HCT116 (cell line): Measurements from ENCODE around the gene LRPPRC. TPM values are rescaled to one million over a fixed set of nuclear protein-coding genes. Genes with fewer than 3 reads are reported as not detected.

Experiments used
- ATAC-seq: fragments of 200-7000 bp; cut with Tn5 transposase; 2 replicates; pipeline ENCODE4 v1.9.1; 2020; ENCODE audit warnings: mild to moderate bottlenecking, moderate library complexity
- BruUV-seq: library from RNA; stranded (reverse); fragments of 400-500 nt; replicated peaks from 2 replicates; lab custom pipeline; 2021; lab: Mats Ljungman, UMichigan
- CTCF ChIA-PET: fragments of 300-600 bp; sonication (Branson Sonifier 250); formaldehyde crosslinking; loops from one replicate; lab custom pipeline; 2021; ENCODE audit warnings: antibody characterized with exemption; lab: Charles Lee
- POLR2A ChIA-PET: fragments of 300-600, 350-600 bp; sonication (Branson Sonifier 250); formaldehyde crosslinking; loops from one replicate; lab custom pipeline; 2021; ENCODE audit warnings: antibody characterized with exemption; lab: Charles Lee
- RAD21 ChIA-PET, 2 experiments: fragments of 300-600 bp; sonication (Branson Sonifier 250); formaldehyde crosslinking; loops; one replicate each; lab custom pipeline; 2023; ENCODE audit warnings: low total read pairs in 2 of 2; ENCODE audit not compliant: uncharacterized antibody in 2 of 2, unreplicated experiment in 2 of 2, low non-redundant PET in 1 of 2; lab: Charles Lee
- DNase-seq: peaks from one replicate; pipeline ENCODE4 v3.0.0-alpha.2; 2010; ENCODE audit warnings: low read depth, low spot score
- H2AFZ ChIP-seq: fragments of 200-600 bp; shearing (Covaris generic), sonication (generic); 2 replicates; pipeline ENCODE4 v1.6.1; 2017; ENCODE audit warnings: low read depth, mixed run types, mixed read lengths, antibody characterized with exemption, low read length; ENCODE audit not compliant: poor library complexity, severe bottlenecking
- H3K27ac ChIP-seq: 2 replicates; pipeline ENCODE4 v1.5.1; 2012; ENCODE audit warnings: low read depth, low read length
- H3K27me3 ChIP-seq: fragments of 200-600 bp; sonication (generic); 2 replicates; pipeline ENCODE4 v1.6.1; 2016; ENCODE audit warnings: mixed run types, low read length, mixed read lengths; ENCODE audit not compliant: insufficient read depth
- H3K36me3 ChIP-seq, 2 experiments: fragments of 200-500 bp in 1 of 2; fragments of 200-600 bp in 1 of 2; sonication (Bioruptor generic) in 1 of 2; sonication (generic) in 1 of 2; 2 replicates each; pipeline versions ENCODE4 v1.5.1 to v1.6.1; 2014 to 2016; ENCODE audit warnings: low read length in 2 of 2, inconsistent platforms in 1 of 2, mixed read lengths in 1 of 2, mixed run types in 1 of 2; ENCODE audit not compliant: insufficient read depth in 2 of 2, control insufficient read depth in 1 of 2
- H3K4me1 ChIP-seq, 2 experiments: fragments of 200-600 bp in 1 of 2; sonication (generic) in 1 of 2; 2 replicates each; pipeline versions ENCODE4 v1.5.1 to v1.6.1; 2012 to 2017; ENCODE audit warnings: low read length in 2 of 2, inconsistent platforms in 1 of 2, mild to moderate bottlenecking in 1 of 2, mixed read lengths in 1 of 2, mixed run types in 1 of 2, moderate library complexity in 1 of 2; ENCODE audit not compliant: insufficient read depth in 2 of 2, control insufficient read depth in 1 of 2
- H3K4me2 ChIP-seq: fragments of 200-600 bp; sonication (generic); 2 replicates; pipeline ENCODE4 v1.6.1; 2017; ENCODE audit warnings: mixed run types, low read length, mixed read lengths
- H3K4me3 ChIP-seq, 2 experiments: fragments of 200-600 bp in 1 of 2; sonication (generic) in 1 of 2; replicated peaks in 1 of 2; 2 replicates each; pipeline ENCODE4 v1.5.1; 2011 to 2016; ENCODE audit warnings: low read length in 2 of 2, control low read depth in 1 of 2, low read depth in 1 of 2, mild to moderate bottlenecking in 1 of 2, mixed read lengths in 1 of 2, mixed run types in 1 of 2
- H3K79me2 ChIP-seq: fragments of 200-600 bp; sonication (generic); 2 replicates; pipeline ENCODE4 v1.6.1; 2017; ENCODE audit warnings: mild to moderate bottlenecking, mixed run types, low read length, moderate library complexity, mixed read lengths; ENCODE audit not compliant: insufficient read depth
- H3K9ac ChIP-seq: fragments of 200-600 bp; sonication (generic); 2 replicates; pipeline ENCODE4 v1.6.1; 2016; ENCODE audit warnings: low read length, mixed read lengths
- H3K9me2 ChIP-seq: fragments of 200-600 bp; sonication (generic), shearing (Covaris generic); 2 replicates; pipeline ENCODE4 v1.6.1; 2017; ENCODE audit warnings: mixed run types, mild to moderate bottlenecking, moderate library complexity; ENCODE audit not compliant: insufficient read depth
- H3K9me3 ChIP-seq, 2 experiments: fragments of 200-500 bp in 1 of 2; fragments of 200-600 bp in 1 of 2; sonication (Bioruptor generic) in 1 of 2; sonication (generic) in 1 of 2; 2 replicates each; pipeline ENCODE4 v1.6.1; 2014 to 2017; ENCODE audit warnings: low read length in 2 of 2, mixed read lengths in 2 of 2, inconsistent platforms in 1 of 2, low read depth in 1 of 2, mild to moderate bottlenecking in 1 of 2, mixed run types in 1 of 2, moderate library complexity in 1 of 2; ENCODE audit not compliant: control insufficient read depth in 1 of 2, insufficient read depth in 1 of 2
- H4K20me1 ChIP-seq: fragments of 200-600 bp; sonication (generic), shearing (Covaris generic); 2 replicates; pipeline ENCODE4 v1.6.1; 2017; ENCODE audit warnings: mixed run types, mild to moderate bottlenecking, moderate library complexity; ENCODE audit not compliant: insufficient read depth
- CEBPB ChIP-seq: IDR thresholded peaks from 2 replicates; pipeline ENCODE4 v1.6.1; 2012; ENCODE audit warnings: low read depth
- EGR1 ChIP-seq: IDR thresholded peaks from 2 replicates; pipeline ENCODE4 v1.6.1; 2012; ENCODE audit warnings: low read depth
- ELF1 ChIP-seq: IDR thresholded peaks from 2 replicates; pipeline ENCODE4 v1.6.1; 2012; ENCODE audit warnings: low read depth, borderline replicate concordance
- EZH2phosphoT487 ChIP-seq: fragments of 200-600 bp; IDR thresholded peaks from 2 replicates; pipeline ENCODE4 v1.6.1; 2018; ENCODE audit warnings: antibody characterized with exemption, borderline replicate concordance
- JUND ChIP-seq: IDR thresholded peaks from 2 replicates; pipeline ENCODE4 v1.6.1; 2012
- POLR2AphosphoS5 ChIP-seq: IDR thresholded peaks from 2 replicates; pipeline ENCODE4 v1.6.1; 2011; ENCODE audit warnings: mild to moderate bottlenecking, low read depth, low read length, moderate library complexity
- RAD21 ChIP-seq: IDR thresholded peaks from 2 replicates; pipeline ENCODE4 v1.6.1; 2012; ENCODE audit warnings: low read depth, mild to moderate bottlenecking
- REST ChIP-seq: IDR thresholded peaks from 2 replicates; pipeline ENCODE4 v1.6.1; 2012; ENCODE audit warnings: low read depth
- SIN3A ChIP-seq: IDR thresholded peaks from 2 replicates; pipeline ENCODE4 v1.6.1; 2012; ENCODE audit warnings: low read depth
- SRF ChIP-seq: IDR thresholded peaks from 2 replicates; pipeline ENCODE4 v1.6.1; 2012; ENCODE audit warnings: low read depth
- YY1 ChIP-seq: IDR thresholded peaks from 2 replicates; pipeline ENCODE4 v1.6.1; 2011; ENCODE audit warnings: low read length, low read depth, moderate library complexity, mild to moderate bottlenecking; ENCODE audit not compliant: insufficient replicate concordance; ENCODE audit errors: extremely low read depth
- intact Hi-C: fragments of 100-400 bp; cut with micrococcal nuclease; formaldehyde crosslinking; loops from 2 replicates; pipeline ENCODE4 v1.10.0; 2022
- total RNA-seq: library from RNA; stranded (reverse); gene quantifications from one replicate; pipeline ENCODE4 v1.2.1, GENCODE V29; 2021; ENCODE audit not compliant: unreplicated experiment
- TF ChIP-seq, protein P1 (sequence below): IDR thresholded peaks from 2 replicates; pipeline ENCODE4 v1.6.1; 2011; ENCODE audit warnings: mild to moderate bottlenecking, low read length, moderate library complexity; ENCODE audit not compliant: insufficient replicate concordance; ENCODE audit errors: extremely low read depth
- TF ChIP-seq, protein P2 (sequence below): IDR thresholded peaks from 2 replicates; pipeline ENCODE4 v1.6.1; 2012

LRPPRC gene
- total RNA-seq, 1 experiment from 2014 or later = 210 TPM

DNA sequence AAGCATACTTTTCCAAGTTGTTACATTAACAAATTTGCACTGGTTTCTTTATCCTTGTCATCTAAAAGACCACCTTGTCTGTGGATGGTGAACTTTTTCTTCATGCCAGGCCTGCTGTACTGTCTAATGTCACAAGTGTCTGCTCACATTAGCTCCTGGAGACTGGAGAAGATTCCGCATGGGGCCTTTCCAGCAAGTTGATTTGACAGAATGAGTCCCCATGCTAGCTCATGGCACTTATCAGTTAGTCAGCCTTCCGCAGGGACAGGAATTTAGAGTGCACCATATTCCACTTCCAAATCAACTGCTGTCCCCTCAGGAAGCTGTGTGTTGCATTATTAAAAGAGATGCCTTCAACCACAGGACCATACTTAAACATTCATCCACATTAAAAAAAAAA, 41.4 kb upstream of the LRPPRC start:
- intact Hi-C loops = no loop called here
- ATAC-seq = no peak
- Histone ChIP-seq H3K27me3 (no peaks in the 10 kb centered on the region), H3K27ac (no peak overlapping the region), H3K9ac (no peak overlapping the region), H2AFZ (no peak overlapping the region), H4K20me1 (no peaks in the 10 kb centered on the region), H3K4me2 (no peak overlapping the region), H3K4me1 (no peaks in the 10 kb centered on the region), H3K4me3 (no peak overlapping the region)
- BruUV-seq = no TSS peak
- ChIA-PET RAD21 (no interaction called here), CTCF (no interaction called here), POLR2A (no interaction called here)
- DNase-seq = no peak
- TF ChIP-seq RAD21 (no peak), YY1 (no peak), CEBPB (no peak), JUND (no peak), ELF1 (no peak), POLR2AphosphoS5 (no peak), SRF (no peak), REST (no peak), SIN3A (no peak), EGR1 (no peak), EZH2phosphoT487 (no peak)
- TF ChIP-seq, protein P1, sequence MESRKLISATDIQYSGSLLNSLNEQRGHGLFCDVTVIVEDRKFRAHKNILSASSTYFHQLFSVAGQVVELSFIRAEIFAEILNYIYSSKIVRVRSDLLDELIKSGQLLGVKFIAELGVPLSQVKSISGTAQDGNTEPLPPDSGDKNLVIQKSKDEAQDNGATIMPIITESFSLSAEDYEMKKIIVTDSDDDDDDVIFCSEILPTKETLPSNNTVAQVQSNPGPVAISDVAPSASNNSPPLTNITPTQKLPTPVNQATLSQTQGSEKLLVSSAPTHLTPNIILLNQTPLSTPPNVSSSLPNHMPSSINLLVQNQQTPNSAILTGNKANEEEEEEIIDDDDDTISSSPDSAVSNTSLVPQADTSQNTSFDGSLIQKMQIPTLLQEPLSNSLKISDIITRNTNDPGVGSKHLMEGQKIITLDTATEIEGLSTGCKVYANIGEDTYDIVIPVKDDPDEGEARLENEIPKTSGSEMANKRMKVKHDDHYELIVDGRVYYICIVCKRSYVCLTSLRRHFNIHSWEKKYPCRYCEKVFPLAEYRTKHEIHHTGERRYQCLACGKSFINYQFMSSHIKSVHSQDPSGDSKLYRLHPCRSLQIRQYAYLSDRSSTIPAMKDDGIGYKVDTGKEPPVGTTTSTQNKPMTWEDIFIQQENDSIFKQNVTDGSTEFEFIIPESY = no peak
- TF ChIP-seq, protein P2, sequence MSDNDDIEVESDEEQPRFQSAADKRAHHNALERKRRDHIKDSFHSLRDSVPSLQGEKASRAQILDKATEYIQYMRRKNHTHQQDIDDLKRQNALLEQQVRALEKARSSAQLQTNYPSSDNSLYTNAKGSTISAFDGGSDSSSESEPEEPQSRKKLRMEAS = no peak
- TF ChIP-seq, all 23 proteins: peak for 0
- no peaks in the 10 kb centered on the region for H3K9me2 ChIP-seq
- no peaks in the 10 kb centered on the region for H3K36me3 ChIP-seq
- H3K9me3 ChIP-seq = no peaks in the 10 kb centered on the region
- no peaks in the 10 kb centered on the region for H3K79me2 ChIP-seq
